Bronchial smooth muscle cell (primary cell): ENCODE results near the gene OSBPL3. TPM values are rescaled to one million over a fixed set of nuclear protein-coding genes. Genes with fewer than 3 reads are reported as not detected.

Experiments used
- total RNA-seq: library from RNA; depleted of rRNA; stranded (reverse); fragments of >200 nt; gene quantifications from 2 replicates; pipeline ENCODE4 v1.2.1, GENCODE V29; 2014

OSBPL3 gene, protein sequence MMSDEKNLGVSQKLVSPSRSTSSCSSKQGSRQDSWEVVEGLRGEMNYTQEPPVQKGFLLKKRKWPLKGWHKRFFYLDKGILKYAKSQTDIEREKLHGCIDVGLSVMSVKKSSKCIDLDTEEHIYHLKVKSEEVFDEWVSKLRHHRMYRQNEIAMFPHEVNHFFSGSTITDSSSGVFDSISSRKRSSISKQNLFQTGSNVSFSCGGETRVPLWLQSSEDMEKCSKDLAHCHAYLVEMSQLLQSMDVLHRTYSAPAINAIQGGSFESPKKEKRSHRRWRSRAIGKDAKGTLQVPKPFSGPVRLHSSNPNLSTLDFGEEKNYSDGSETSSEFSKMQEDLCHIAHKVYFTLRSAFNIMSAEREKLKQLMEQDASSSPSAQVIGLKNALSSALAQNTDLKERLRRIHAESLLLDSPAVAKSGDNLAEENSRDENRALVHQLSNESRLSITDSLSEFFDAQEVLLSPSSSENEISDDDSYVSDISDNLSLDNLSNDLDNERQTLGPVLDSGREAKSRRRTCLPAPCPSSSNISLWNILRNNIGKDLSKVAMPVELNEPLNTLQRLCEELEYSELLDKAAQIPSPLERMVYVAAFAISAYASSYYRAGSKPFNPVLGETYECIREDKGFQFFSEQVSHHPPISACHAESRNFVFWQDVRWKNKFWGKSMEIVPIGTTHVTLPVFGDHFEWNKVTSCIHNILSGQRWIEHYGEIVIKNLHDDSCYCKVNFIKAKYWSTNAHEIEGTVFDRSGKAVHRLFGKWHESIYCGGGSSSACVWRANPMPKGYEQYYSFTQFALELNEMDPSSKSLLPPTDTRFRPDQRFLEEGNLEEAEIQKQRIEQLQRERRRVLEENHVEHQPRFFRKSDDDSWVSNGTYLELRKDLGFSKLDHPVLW
- 9.2 and 18.6 TPM in 2 replicates for total RNA-seq

DNA sequence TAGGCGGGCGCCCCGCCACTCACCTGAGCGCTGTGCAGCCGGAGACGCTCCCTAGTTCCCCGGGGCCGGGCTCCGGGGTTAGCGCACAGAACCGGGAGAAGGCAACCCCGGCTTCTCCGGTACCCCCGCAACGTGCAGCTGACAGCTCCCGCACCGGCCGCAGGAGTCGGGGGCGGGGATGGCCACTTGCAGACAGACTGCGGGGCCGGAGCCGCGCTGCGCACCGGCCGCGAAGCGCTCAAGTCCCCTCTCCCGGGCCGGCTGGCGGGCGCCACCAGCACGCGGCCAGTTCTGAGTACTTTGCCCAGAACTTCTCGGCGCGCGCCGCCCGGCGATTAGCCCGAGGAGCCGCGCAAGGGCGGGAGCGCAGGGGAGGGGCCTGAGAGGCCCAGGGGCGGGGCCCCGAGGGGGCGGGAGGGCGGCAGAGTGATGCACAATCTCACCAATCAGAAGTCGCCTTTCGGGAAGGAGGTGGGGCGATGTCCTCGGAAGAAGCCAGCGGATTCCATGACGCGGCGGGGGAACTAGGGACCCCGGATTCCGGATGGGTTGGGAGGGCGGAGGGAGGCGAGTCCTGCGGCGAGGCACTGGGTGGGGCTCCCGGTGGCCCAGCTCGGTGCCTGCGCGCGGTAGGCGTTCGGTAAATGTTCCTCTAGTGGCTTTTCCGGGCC, at the start of gene OSBPL3:
Gene OSBPL3, minus strand, starts transcription at position 316 of the 671 bp plus-strand sequence. CDS start 87,706 bp downstream, outside the sequence.

DNA sequence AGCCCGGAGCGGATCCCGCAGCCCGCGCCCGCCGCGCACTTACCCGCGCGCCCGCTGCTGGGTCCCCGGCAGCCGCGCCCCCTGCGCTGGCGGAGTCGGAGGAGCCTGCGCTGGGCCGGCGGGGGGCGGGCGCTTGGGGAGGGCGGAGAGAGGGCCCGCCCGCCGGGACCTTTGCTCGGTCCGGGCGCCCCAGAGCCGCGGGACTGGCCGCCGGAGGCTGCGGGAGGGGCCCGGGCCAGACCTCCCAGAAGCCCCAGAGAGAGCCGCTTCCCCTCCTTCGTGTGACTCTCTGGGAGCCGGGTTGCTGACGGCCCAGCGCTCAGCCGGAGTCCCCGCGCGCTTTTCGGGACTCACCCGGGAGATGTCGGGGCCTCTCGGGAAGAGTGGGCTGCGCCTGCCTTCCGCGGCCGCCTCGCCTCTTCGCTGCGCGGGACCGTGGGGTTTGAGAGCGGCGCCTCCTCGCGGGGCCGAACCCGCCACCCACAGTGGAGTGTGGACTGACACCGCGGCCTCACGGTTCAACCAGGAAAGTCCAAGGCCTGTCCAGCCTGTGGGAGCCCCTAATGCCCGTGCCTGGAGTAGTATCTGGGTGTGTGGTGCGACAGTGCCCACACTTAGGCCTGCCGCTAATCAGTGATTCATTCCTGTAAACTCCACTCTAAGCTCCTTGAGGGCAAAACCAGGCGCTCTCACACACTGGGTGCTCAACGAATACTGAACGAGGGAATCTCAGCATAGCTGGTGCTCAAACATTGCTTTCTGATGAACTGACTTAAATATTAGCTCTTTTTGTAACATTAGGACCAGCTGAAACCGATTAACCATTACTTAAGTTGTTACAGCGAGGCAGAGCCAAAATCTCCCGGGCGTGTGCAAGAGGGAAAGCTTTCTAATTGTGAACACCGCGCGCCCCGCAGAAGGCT, 222.4 kb downstream of the OSBPL3 start, which contains the start of gene GSDME:
Gene GSDME, minus strand, starts transcription at position 112 of the 923 bp plus-strand sequence. CDS start 7,690 bp downstream, outside the sequence.

Other genes starting within 250 kb of the OSBPL3 start
- 48.9 and 49.2 TPM in 2 replicates for gene GSDME, start 222.7 kb downstream of the OSBPL3 start, total RNA-seq
- gene CYCS, start 145.1 kb upstream of the OSBPL3 start, total RNA-seq, result 13.0 and 18.4 TPM in 2 replicates
- gene NPVF, start 248.3 kb upstream of the OSBPL3 start, total RNA-seq, result not detected in 2 replicates